ENCODE measurements around the gene PRICKLE1.

PRICKLE1 gene

GRCh38 chr12:42444192-42444943 lies 145.2 kb downstream of the PRICKLE1 start:
- H3K27ac ChIP-seq, result no peak overlapping the region
- TF ChIP-seq, protein P1, sequence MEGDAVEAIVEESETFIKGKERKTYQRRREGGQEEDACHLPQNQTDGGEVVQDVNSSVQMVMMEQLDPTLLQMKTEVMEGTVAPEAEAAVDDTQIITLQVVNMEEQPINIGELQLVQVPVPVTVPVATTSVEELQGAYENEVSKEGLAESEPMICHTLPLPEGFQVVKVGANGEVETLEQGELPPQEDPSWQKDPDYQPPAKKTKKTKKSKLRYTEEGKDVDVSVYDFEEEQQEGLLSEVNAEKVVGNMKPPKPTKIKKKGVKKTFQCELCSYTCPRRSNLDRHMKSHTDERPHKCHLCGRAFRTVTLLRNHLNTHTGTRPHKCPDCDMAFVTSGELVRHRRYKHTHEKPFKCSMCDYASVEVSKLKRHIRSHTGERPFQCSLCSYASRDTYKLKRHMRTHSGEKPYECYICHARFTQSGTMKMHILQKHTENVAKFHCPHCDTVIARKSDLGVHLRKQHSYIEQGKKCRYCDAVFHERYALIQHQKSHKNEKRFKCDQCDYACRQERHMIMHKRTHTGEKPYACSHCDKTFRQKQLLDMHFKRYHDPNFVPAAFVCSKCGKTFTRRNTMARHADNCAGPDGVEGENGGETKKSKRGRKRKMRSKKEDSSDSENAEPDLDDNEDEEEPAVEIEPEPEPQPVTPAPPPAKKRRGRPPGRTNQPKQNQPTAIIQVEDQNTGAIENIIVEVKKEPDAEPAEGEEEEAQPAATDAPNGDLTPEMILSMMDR (conservative IDR thresholded peaks at IDR 0.05), result no peak

DNA sequence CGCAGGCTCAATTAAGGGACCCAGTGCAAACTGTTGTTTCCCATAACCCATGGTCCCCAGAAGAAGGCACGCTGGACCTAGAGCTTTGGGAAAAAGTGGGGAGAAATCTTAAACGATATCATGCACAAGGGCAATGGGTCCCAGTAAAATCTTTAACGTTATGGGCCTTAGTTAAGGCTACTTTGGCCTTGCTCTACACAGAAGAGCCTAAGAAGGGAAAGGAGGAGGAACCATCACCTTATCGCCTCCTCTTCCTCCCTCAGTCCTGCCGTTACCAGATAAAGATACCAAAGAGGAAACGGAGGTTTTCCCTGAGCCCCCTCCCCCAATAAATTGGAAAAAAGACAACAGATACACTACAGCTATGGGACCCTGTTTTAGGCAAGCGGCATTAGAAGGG lies 146.7 kb downstream of the PRICKLE1 start:
- no peak overlapping the region for H3K27ac ChIP-seq
- TF ChIP-seq, protein P1 (conservative IDR thresholded peaks at IDR 0.05), result no peak

DNA sequence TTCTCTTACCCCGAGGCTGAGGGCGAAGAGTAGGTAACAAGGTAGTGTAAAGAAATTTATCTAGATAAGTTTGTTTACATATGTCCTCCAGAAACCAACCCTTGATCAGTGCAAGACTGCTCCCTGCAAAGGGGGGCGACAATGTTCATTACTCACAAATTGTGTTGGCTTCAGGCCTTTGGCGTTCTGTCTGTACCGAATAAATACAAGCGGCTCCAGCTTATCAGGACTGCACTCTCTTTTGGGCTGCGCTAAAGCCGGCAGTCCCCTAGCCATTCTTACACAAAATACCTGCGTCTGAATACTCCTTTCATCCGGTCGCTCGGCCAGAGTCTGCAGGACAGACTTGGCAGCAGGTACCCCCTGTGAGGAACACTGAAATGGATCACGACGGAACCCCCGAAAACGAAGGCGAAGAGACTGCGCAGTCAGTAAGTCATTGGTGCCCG lies 147.2 kb downstream of the PRICKLE1 start:
- TF ChIP-seq, protein P1 (conservative IDR thresholded peaks at IDR 0.05), result no peak
- H3K27ac ChIP-seq, result no peak overlapping the region

GRCh38 chr12:42440608-42441007 lies 148.9 kb downstream of the PRICKLE1 start:
- no peak overlapping the region for H3K27ac ChIP-seq
- TF ChIP-seq, protein P1 (conservative IDR thresholded peaks at IDR 0.05), result no peak

GRCh38 chr12:42432517-42433140 lies 156.9 kb downstream of the PRICKLE1 start:
- no peak overlapping the region for H3K27ac ChIP-seq
- TF ChIP-seq, protein P1 (conservative IDR thresholded peaks at IDR 0.05), result no peak

- no peak overlapping the region for H3K27ac ChIP-seq
- TF ChIP-seq, protein P1 (conservative IDR thresholded peaks at IDR 0.05), result no peak
Measured at GRCh38 chr12:42428850-42429249, 160.7 kb downstream of the PRICKLE1 start.

DNA sequence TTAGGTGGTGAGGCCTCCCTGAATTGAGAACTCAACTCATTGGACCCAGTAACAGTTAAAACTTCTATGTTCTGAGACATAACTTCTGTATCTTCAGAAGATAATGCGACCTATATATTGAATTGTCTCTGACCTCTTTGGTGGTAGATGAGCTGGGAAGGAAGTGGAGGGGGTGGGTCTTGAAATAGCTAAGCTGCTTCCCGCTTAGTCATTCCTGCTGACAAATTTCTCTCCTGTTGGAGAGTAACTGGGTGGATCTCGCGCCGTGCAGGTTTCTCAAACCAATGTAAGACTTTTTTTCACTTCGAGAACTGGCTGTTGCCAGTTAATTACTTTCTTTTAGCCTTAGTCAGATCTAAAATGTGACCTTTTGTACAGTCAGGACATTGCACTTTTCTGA lies 162.8 kb downstream of the PRICKLE1 start:
- H3K27ac ChIP-seq, result no peak overlapping the region

More for the DNA sequence above, 162.8 kb downstream of the PRICKLE1 start:
- TF ChIP-seq, protein P1 (conservative IDR thresholded peaks at IDR 0.05), result no peak

Data from VCaP (cell line).